RPMI7951 (cell line): Measurements from ENCODE around the gene PRSS36. TPM values are rescaled to one million over a fixed set of nuclear protein-coding genes. Genes with fewer than 3 reads are reported as not detected.

ENCODE experiments used
- DNase-seq: peaks from one replicate; pipeline ENCODE4 v3.0.0-alpha.2; 2012; ENCODE audit warnings: low read depth
- total RNA-seq: library from RNA; depleted of rRNA; stranded (reverse); fragments of >200 nt; shearing (Covaris generic); gene quantifications from 2 replicates; pipeline ENCODE4 v1.2.3, GENCODE V29; 2014

Gene PRSS36
- total RNA-seq, 1 experiment from 2014 or later: 1.1 TPM

DNA sequence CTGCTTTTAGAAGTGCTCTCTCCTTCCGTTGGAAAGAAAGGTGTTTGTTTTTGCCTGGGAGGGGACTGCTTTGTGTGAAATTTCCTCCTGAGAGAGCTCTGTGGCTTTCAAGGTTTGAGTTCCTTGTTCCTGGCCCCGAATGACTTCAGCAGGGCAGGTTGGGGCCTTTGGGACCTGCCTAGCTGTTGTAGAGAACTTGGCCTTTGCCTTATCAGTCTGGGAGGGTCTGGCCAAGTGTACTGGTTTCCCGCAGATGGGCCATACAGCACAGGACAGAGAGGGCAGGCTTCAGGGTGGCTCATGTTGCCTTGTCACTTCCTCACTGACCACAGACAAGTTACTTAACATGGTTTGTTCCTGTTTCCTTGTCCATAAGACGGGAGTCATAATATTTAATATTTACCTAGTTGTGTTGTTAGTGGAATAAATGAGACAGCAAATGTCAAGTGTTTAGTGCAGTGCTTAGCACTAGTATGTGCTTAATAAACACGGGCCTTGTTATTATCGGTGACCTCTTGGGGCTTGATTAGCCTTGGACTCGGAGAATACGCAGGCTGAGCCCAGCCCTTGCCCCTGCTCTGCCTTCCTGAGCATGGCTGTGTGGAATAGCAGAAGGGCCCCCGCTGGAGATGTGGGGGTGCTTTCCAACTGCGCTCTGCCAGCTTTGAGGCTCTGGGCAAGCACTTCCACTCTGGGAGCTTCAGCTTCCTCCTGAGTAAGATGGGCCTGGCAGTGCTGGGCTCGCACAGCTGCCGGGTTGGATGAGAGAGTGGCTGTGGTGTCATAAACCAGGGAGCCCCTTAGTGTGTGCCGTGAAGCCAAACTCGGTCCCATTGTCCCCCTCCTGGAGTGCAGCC lies 20.9 kb downstream of the PRSS36 start:
- DNase-seq: no peak

DNA sequence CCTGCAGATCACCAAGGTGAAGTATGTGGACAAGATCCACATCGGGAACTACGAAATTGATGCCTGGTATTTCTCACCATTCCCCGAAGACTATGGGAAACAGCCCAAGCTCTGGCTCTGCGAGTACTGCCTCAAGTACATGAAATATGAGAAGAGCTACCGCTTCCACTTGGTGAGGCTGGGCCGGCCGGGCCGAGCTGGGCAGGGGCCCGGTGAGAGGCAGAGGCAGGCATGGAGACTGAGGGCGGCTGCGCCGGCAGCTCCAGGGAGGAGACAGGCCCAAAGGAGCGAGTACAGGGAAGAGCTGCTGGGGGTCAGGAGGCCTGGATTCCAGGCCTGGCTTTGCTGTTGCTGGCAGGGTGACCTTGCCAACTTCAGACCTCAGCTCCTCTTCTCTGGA lies 22.7 kb downstream of the PRSS36 start:
- no peak for DNase-seq

DNA sequence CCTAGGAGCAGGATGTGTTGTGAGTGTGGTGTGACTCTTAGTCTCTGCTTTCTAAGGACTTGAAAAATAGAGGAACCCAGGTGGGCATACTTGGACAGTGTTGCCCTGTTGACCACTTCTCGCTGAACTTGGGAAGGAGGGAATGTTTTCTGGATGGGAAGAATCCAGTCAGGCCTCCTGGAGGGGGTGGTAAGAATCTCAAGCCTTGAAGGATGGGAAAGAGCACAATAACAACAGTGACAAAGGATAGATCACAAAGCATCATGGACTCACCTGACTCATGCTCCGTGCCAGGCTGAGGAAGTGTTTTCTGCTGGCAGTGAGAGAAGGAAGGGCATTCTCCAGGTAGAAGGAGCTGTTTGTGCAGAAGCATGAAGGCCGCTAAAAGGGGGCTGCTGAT lies 24.0 kb downstream of the PRSS36 start:
- no peak for DNase-seq

DNA sequence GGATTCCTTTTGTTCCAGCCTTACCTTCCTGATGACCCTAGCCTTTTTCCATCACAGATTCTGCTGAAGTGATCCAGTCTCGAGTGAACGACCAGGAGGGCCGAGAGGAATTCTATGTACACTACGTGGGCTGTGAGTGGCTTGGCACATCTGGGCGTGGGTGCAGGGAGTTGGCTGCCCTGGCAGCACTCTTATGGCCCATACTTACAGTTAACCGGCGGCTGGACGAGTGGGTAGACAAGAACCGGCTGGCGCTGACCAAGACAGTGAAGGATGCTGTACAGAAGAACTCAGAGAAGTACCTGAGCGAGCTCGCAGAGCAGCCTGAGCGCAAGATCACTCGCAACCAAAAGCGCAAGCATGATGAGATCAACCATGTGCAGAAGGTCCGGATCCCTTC lies 29.7 kb downstream of the PRSS36 start:
- DNase-seq: no peak

DNA sequence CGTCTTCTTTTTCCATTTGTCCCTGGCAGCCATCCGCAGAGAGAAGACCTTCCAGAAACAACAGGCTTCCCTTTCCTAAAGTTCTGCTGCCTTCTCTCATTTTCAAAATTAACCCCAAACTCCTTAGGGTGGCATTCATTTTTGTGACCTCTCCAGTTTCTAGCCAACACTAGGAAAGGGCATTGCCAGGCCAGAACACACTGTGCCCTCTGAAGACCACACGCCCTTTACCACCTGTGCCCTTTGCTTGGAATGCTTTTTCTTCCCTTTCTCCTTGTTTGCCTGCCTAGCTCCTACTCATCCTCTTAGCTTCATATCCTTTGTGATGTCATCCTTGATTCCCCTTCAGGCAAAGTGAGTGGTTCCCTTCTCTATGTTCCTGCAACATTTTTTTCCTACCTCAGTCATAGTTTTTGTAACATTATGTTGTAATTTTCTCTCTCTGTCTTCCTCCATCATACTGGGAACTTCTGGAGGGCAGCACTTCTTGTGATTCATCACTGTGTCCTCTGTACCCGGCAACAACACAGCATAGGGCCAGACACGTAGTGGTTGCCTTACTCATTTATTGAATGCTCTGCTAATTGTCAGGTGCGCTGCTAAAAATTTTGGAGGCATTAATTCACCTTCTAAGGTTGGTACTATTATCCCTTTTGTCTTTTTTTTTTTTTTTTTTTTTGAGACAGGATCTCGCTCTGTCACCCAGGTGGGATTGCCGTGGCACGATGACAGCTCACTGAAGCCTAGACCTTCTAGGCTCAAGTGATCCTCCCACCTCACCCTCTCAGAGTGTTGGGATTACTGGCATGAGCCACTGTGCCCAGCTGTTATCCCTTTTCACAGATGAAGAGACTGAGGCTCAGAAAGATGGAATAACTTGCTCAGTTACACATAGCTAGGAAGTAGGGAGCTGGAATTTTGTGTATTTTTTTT lies 31.4 kb downstream of the PRSS36 start:
- peak; percentile 65 for DNase-seq

DNA sequence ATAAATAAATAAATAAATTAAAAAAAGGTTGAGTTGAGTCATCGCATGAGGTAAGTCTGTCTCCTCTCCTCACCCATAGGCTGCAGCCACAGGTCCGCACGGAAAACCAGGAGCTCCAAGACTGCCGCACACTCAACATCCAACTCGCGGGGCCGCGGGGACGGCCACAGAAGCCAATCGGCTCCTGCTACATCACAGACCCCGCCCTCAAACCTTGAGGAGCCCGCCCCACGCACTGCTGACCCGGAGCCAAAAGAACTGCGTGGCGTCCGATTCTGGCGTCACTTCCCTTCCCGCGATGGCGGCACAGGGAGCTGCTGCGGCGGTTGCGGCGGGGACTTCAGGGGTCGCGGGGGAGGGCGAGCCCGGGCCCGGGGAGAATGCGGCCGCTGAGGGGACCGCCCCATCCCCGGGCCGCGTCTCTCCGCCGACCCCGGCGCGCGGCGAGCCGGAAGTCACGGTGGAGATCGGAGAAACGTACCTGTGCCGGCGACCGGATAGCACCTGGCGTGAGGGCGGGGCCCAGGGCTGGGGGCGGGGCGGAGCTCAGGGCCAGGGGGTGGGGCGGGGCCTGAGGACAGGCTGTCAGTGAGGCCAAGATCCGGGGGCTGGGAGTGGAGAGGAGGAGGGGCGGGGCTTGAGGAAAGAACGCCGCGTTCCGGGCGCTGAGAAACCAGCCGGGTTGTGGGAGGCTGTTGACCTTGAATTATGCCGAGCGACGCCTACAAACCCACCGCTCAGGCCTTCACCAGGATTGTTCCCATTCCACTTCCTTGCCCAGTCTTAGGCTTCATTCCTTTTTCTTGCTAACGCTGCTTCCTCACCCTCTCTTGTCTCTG lies 32.3 kb downstream of the PRSS36 start, which contains the start of gene KAT8:
Gene KAT8 (plus strand): TSS at position 281 of the 839 bp plus-strand sequence. CDS start 18 bp downstream, at position 299.
- DNase-seq: peak; percentile 97

DNA sequence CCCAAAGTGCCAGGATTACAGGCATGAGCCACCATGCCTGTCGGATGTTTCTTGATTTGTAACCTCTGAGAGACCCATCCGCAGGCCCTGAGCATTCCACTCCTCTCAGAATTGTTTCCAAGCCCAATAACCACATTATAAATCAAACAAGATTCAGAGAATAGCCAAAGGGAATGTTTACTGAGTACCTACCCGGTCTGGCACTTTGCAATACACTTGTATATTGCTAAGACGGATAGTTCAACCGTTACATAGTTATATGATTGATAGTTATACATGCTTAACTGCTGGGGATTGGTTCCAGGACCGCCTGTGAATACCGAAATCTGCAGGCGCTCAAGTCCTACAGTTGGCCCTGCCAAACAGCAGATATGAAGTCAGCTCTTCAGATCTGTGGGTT lies 35.4 kb downstream of the PRSS36 start:
- DNase-seq: no peak

DNA sequence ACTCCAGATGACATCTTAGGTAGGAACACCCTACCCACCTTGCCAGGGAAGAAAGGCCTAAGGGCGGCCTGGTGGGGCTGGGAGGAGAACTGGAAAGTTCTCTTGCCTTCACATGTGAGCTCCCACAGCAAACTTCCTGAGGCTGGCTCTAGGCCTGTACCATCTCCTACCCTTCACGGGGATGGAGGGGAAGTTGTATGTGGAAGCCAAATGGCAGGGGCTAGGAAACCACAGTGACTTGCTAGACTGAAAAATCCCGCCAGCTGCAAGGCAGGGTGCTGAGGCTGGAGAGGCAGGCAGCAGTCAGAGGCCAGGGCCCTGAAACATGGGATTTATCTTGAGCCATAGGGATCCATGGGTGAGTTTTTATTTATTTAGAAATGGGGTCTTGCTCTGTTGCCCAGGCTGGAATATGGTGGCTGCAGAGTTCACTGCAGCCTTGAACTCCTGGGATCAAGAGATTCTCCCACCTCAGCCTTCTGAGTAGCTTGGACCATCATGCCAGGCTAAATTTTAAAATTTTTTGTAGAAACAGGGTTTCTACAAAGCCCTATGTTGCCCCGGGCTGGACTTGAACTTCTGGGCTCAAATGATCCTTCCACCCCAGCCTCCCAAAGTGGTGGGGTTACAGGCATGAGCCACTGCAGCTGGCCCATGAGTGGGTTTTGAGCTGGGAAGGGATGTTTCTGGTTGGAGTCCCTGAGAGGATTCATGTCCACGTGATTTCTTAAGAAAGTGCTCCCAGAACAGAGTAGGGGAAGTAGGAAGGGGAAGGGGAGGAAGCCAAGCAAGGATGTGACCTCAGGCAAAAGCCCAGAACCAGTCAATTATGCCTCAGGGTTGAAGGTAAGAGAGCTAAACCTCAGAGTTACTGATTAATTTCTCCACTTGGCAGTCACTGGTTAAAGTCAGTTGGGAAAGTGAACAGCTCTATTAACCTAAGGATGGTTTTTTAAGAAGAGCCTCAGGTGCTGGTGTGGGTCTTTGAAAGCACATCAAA lies 36.4 kb downstream of the PRSS36 start:
- no peak for DNase-seq

DNA sequence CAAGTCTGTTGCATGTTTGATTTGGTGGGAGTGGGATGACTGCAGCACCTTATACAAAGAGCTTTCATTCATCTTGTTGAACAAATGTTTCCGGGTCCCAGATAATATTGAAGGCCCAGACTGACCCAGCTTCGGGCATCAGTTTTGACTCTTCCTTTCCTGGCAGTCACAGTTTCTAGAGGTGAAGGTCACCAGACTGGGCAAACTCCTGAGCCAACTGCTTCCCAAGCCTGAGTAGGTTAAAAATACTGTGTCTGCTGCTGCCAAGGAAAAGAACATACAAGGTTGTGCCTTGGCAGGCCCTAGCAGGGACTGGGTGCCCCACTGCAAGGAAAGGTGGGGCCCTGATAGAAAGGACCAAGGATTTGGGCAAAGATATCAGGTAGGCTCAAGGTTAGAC lies 37.2 kb downstream of the PRSS36 start:
- no peak for DNase-seq

DNA sequence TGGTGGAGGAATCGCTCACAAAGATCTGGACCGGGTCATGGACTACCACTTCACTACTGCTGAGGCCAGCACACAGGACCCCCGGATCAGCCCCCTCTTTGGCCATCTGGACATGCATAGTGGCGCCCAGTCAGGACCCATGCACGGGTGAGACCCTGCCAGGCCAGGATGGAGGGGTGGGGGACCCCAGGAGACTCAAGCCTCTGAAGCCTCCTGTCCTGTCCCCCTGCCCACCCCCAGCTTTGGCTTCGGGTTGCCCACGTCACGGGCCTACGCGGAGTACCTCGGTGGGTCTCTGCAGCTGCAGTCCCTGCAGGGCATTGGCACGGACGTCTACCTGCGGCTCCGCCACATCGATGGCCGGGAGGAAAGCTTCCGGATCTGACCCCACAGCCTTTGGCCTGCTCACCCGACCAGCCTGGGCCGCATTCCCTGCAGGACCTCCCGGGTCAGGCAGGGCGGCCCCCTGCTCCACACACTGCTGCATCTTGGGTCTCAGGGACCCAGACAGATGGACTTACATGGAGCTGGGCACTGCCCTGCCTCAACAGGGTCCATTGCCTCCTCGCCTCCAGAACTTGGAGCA lies 37.9 kb downstream of the PRSS36 start:
- no peak for DNase-seq

DNA sequence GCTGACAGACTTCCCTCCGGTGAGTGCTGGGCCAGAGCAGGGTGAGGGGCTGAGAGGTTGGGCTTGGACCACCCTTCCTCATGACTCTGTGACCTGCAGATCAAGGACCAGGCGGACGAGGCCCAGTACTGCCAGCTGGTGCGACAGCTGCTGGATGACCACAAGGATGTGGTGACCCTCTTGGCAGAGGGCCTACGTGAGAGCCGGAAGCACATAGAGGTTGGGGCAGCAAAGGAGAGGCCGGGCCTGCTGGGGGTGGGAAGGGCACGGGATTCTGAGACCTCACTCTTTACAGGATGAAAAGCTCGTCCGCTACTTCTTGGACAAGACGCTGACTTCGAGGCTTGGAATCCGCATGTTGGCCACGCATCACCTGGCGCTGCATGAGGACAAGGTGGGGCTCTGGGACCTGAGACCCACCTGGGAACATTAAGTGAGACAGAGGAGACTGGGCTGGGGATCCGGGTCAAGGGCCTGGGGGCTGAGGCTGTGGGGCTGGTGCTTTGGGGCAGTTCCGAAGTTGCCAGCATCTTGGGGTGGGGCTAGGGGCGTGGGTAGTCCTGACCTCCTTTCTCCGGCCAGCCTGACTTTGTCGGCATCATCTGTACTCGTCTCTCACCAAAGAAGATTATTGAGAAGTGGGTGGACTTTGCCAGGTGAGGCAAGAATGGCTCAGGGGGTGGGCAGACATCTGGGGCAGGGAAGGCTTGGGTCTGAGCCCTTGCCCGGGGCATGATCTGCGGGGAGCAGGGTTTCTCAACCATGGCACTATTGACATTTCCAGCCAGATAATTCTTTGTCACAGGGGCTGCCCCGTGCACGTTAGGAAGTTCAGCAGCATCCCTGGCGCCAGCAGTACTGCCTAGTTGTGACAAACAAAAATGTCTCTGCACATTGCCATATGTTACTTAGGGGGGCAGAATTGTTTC lies 39.5 kb downstream of the PRSS36 start:
- DNase-seq: peak; percentile 70

DNA sequence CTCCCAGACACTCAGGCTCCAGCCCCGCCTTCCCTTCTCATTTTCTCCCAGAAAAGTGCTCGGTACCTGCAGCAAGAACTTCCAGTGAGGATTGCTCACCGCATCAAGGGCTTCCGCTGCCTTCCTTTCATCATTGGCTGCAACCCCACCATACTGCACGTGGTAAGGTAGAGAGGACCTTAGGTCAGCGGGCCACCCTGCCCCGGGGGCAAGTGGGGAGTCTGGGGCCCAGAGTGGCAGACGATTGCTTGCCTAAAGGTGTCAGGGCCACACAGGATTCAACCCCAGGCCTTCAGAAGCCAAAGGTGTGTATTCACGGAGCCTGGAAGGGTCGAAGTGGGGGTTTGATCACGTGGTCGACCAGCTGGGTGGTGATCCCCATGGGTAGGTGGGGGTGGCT lies 40.2 kb downstream of the PRSS36 start:
- no peak for DNase-seq

DNA sequence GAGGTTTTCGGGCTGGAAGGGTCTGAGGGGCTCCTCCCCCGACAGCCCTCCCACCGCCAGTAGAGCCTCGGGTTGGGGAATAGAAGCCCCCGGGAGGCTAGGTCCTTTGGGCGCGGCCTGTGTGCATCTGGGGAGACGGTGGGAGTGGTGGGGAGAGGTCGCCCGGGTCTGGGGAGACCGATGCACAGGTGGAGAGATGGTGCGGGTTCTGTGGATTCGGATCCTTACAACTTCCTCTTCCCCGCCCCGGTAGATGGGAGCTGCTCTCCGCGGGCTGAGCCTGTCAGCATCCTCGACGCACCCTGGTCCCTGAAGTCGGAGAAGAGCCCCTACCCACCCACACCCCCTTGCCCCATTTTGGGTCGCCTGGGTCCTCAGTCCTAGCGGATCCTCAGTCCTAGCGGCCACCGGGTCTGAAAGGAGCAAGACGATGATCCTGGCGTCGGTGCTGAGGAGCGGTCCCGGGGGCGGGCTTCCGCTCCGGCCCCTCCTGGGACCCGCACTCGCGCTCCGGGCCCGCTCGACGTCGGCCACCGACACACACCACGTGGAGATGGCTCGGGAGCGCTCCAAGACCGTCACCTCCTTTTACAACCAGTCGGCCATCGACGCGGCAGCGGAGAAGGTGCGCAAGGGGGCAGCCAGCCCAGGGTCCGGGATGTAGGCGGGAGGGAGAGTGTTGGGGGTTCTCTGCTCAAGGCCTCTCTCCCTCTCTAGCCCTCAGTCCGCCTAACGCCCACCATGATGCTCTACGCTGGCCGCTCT lies 40.9 kb downstream of the PRSS36 start:
- no peak for DNase-seq

DNA sequence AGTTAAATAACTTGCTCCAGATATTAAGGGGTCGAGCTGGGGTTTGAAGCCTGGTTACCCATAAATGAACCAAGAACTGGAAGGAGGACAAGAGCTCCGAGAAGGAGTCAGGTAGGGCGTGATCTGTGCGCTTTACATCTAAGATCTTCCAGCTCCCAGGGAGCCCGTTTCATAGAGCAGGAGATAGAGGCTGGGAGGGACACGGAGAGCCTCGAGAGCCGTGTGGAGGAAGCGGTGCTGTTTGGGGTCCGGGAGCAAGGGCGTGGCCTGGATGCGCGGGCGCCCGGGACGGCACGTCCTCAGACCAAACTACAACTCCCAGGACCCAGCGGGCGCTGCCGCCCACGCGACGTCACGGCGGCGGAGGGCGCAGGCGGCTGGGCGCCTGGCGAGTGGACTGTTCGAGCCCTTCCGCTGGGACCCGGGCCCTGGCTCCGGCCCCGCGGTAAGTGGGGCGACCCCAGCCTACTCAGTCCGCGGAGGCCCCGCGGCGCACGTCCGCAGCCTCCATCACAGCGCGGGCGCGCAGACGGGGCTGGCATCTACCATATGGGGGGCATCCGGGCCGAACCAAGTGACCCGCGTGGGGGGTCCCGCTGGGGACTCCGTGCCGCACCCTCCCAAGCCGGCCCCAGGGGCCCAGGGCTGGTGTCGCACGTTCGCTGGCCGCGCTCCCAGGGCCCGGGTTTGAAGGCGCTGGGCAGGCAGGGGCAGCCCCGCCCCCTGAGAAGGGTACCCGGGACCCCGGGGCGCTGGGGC lies 41.7 kb downstream of the PRSS36 start, which contains the start of gene BCKDK:
Gene BCKDK (plus strand): TSS at position 352 of the 759 bp plus-strand sequence. CDS start 838 bp downstream, outside the sequence.
- DNase-seq: peak; percentile 76

DNA sequence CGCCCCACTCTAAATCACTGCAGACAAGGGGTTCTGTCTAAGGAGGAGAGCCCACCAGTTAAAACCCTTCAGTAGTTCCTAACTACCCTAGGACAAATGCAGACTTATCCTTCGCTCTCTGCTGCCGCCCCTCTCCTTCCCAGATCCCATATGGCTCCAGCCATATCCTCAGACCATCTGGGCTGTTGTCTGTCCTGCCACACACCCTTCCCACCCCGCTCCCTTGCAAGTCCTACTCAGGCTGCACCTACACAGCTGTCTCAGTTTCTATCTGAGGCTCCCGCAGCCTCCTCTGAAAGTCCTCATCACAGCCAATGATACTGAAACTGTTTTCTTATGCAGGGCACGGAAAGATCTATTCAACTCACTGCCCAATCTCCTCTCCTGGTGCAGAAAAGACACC lies 42.4 kb downstream of the PRSS36 start:
- DNase-seq: no peak

DNA sequence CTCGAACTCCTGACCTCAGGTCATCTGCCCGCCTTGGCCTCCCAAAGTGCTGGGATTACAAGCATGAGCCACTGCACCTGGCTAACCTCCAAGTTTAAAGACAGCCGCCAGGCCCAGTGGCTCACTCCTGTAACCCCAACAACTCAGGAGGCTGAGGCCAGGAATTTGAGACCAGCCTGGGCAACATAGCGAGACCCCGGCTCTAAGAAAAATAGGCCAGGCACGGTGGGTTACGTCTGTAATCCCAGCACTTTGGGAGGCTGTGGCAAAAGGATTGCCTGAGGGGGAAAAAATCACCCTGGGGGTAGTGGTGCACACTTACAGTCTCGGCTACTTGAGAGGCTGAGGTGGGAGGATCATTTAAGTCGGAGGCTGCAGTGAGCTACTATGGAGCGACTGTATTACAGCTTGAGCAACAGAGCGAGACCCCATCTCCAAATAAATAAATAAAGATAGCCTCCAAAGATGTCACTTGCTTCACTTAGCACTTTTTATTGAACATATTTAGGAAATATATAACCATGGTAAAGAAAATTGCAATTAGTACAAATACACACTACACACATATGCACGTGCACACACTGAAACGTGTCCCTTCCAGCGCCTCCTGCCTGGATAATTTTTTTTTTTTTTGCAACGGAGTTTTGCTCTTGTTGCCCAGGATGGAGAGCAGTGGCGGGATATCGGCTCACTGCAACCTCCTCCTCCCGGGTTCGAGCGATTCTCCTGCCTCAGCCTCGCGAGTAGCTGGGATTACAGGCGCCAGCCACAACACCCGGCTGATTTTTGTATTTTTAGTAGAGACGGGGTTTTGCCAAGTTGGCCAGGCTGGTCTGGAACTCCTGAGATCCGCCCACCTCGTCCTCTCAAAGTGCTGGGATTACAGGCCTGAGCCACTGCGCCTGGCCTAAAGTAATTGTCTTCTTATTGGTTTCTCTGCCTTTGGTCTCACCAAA lies 43.1 kb downstream of the PRSS36 start:
- DNase-seq: no peak
